ENCODE data around the gene SPPL2C. TPM values are rescaled to one million over a fixed set of nuclear protein-coding genes. Genes with fewer than 3 reads are reported as not detected.
"Not testable (repeated sequence)": the region's sequence is repeated elsewhere in the genome, so short reads cannot be mapped to it uniquely, and the experiment has no call there.

SPPL2C gene
- total RNA-seq, 4 donors from 2014 or later = not detected

GRCh38 chr17:45857977-45858708 lies 13.5 kb downstream of the SPPL2C start:
- H3K9me3 ChIP-seq = no peaks in the 10 kb centered on the region
- TF ChIP-seq, protein P1, sequence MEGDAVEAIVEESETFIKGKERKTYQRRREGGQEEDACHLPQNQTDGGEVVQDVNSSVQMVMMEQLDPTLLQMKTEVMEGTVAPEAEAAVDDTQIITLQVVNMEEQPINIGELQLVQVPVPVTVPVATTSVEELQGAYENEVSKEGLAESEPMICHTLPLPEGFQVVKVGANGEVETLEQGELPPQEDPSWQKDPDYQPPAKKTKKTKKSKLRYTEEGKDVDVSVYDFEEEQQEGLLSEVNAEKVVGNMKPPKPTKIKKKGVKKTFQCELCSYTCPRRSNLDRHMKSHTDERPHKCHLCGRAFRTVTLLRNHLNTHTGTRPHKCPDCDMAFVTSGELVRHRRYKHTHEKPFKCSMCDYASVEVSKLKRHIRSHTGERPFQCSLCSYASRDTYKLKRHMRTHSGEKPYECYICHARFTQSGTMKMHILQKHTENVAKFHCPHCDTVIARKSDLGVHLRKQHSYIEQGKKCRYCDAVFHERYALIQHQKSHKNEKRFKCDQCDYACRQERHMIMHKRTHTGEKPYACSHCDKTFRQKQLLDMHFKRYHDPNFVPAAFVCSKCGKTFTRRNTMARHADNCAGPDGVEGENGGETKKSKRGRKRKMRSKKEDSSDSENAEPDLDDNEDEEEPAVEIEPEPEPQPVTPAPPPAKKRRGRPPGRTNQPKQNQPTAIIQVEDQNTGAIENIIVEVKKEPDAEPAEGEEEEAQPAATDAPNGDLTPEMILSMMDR (IDR thresholded peaks at IDR 0.05) = no peak
- no peak for TF ChIP-seq POLR2AphosphoS5 (IDR thresholded peaks at IDR 0.05)
- no peak for TF ChIP-seq EP300 (IDR thresholded peaks at IDR 0.05)
- no peak for TF ChIP-seq POLR2A (IDR thresholded peaks at IDR 0.05)
- H3K4me3 ChIP-seq = no peak overlapping the region
- no peaks in the 10 kb centered on the region for H3K36me3 ChIP-seq
- no peaks in the 10 kb centered on the region for H3K4me1 ChIP-seq
- 45% methylated on average over 10 of the region's 10 CpGs for WGBS
- peaks cover 33% of the 10 kb centered on the region for H3K27me3 ChIP-seq
- DNase-seq (ENCODE audit: low spot score in 2 of 2) = no peak
- no peak overlapping the region for H3K27ac ChIP-seq

- no peaks in the 10 kb centered on the region for H3K9me3 ChIP-seq
- 56% methylated on average over 6 of the region's 7 CpGs for WGBS
- peaks cover 52% of the 10 kb centered on the region for H3K27me3 ChIP-seq
- H3K4me1 ChIP-seq = no peaks in the 10 kb centered on the region
- H3K27ac ChIP-seq = no peak overlapping the region
- no peaks in the 10 kb centered on the region for H3K36me3 ChIP-seq
- no peak for DNase-seq (ENCODE audit: low spot score in 2 of 2)
- TF ChIP-seq, protein P1 (IDR thresholded peaks at IDR 0.05) = no peak
- TF ChIP-seq EP300 (IDR thresholded peaks at IDR 0.05) (no peak), POLR2AphosphoS5 (IDR thresholded peaks at IDR 0.05) (no peak), POLR2A (IDR thresholded peaks at IDR 0.05) (no peak)
- no peak overlapping the region for H3K4me3 ChIP-seq
Observed at GRCh38 chr17:45861165-45861564, 16.5 kb downstream of the SPPL2C start.

DNA sequence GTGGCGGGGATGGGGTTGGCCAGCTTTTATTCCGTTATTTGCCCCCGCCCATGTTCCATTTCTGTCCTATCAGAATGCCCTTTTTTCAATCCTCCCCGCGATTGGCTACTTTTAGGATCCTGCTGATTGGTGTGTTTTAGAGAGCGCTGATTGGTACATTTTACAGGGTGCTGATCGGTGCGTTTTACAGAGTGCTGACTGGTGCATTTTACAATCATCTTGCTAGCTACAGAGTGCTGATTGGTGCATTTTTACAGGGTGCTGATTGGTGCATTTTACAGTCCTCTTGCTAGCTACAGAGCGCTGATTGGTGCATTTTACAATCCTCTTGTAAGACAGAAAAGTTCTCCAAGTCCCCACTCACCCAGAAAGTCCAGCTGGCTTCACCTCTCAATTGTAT lies 17.4 kb downstream of the SPPL2C start:
- not testable (repeated sequence) for H3K27ac ChIP-seq; H3K9me3 ChIP-seq; H3K4me3 ChIP-seq; H3K36me3 ChIP-seq; H3K4me1 ChIP-seq; DNase-seq (ENCODE audit: low spot score in 2 of 2)
- WGBS = 93% methylated on average over 9 of the region's 9 CpGs
- H3K27me3 ChIP-seq = peaks cover 53% of the 10 kb centered on the region

DNA sequence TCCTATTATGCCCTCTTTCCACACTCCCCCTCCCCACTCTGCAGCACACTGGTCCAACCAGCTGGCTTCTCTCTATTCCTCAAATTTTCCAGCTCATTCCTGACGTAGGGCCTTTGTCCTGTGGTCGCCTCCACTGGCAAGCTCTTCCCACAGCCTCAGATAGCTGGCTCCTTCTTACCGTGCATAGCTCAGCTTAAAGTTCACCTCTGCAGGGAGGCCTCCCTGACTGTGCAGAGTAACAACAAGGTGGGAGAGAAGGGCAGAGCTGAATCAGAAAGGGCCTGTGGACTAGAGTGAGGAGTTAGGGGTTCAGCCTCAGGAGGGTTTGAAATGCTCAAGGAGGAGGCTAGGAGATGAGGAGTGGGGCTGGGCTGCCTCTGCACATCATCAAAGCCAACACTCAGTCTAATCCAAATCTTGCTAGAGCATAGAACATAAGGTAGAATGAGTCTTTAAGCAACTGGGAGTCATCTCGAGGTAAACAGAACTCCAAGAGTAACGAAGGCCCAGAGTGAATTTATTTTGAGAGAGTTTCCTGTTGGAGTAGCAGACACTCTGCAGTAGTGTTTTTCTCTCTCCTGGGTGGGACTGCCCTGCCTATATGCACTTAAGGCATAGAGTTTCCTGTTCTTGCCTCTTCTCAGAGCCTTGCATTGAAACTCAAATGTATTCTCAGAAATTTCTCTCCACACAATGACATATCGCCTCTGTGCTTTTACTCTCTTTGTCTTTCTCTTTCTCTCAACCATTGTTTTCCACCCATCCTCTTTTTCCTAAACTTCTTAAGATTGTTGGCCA lies 19.4 kb downstream of the SPPL2C start:
- TF ChIP-seq POLR2AphosphoS5 (IDR thresholded peaks at IDR 0.05) = no peak
- TF ChIP-seq EP300 (IDR thresholded peaks at IDR 0.05) = no peak
- TF ChIP-seq POLR2A (IDR thresholded peaks at IDR 0.05) = no peak
- TF ChIP-seq, protein P1 (IDR thresholded peaks at IDR 0.05) = no peak
- no peaks in the 10 kb centered on the region for H3K4me1 ChIP-seq
- H3K36me3 ChIP-seq = no peaks in the 10 kb centered on the region
- no peak overlapping the region for H3K27ac ChIP-seq
- no peaks in the 10 kb centered on the region for H3K9me3 ChIP-seq
- DNase-seq (ENCODE audit: low spot score in 2 of 2) = no peak
- no peak overlapping the region for H3K4me3 ChIP-seq
- peaks cover 45% of the 10 kb centered on the region for H3K27me3 ChIP-seq
- WGBS = 67% methylated on average over 6 of the region's 6 CpGs

DNA sequence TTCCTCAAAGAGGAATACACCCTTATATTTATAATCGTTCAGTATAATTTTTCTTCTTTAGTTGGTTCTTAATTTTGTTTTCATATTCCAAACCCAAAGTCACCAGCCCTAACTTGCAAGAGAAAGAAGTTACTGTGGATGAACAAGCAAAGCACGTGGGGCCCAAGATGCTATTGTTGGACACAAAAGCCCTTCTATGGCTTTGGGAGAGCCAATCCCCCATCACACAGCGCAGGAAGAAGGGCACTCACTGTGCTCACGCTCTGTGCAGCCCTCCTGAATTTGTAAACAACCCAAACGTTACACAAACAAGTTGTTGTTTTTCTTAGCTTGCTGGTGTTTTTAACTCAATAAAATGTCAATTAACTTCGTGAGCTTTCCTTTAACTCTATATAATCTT lies 22.5 kb downstream of the SPPL2C start:
- Histone ChIP-seq H3K36me3 (no peaks in the 10 kb centered on the region), H3K9me3 (no peaks in the 10 kb centered on the region), H3K4me1 (no peaks in the 10 kb centered on the region), H3K27ac (no peak overlapping the region), H3K4me3 (no peak overlapping the region), H3K27me3 (peaks cover 32% of the 10 kb centered on the region)
- 67% methylated on average over 6 of the region's 6 CpGs for WGBS
- TF ChIP-seq POLR2AphosphoS5 (IDR thresholded peaks at IDR 0.05) = no peak
- TF ChIP-seq EP300 (IDR thresholded peaks at IDR 0.05) = no peak
- TF ChIP-seq, protein P1 (IDR thresholded peaks at IDR 0.05) = no peak
- TF ChIP-seq POLR2A (IDR thresholded peaks at IDR 0.05) = no peak
- DNase-seq (ENCODE audit: low spot score in 2 of 2) = no peak
